ENCODE measurements around the gene MARCHF10. TPM values are rescaled to one million over a fixed set of nuclear protein-coding genes. Genes with fewer than 3 reads are reported as not detected.
A peak's percentile ranks its signal among the peaks of the same experiment; 100 is the strongest.

MARCHF10 gene
- polyA plus RNA-seq, 1 donor from 2014 or later: 0.20 TPM

DNA sequence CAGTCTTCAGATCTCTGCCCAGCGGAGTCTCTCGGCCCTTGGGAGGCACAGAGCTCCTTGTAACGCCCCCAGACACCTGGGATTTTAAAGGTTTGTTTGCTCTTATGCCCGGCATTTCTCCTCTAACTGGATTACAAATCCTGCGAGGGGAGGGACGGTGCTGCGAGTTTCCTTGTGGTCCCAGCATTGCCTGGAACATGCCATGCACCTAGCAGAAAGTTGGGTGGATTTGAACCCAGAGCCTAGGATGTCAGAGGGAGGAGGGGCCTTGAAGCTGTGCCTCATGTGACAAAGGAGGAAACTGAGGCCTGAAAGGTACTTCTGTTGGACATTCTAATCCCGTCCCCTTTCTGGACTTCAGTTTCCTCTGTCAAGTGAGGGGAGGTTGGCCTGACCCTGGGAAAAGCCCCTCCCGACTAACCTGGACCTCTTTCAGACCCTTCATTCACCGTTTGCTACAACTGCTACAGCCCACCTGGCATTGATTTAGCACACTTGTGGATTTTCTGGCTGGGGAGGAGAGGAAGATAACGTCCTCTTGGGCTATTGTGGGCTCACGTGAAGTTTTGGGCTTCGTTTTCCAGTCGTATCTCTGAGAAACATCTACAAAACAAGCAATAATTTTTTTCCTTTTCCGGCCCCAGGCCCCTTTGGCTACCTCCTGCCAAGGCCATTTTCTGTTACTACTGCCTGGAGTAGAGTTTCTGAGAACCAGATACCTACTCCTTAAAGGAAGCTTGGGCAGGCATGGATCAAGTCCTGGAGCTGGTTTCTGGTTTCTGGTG lies 149.8 kb downstream of the MARCHF10 start:
- no peaks in the 10 kb centered on the region for H3K36me3 Mint-ChIP-seq
- H3K4me1 Mint-ChIP-seq: peaks cover 0 to 3% (median 2%) of the 10 kb centered on the region in 3 donors
- peaks cover 2% of the 10 kb centered on the region for H3K27me3 Mint-ChIP-seq
- H3K9me3 Mint-ChIP-seq: peaks cover 7 to 13% (median 8%) of the 10 kb centered on the region in 3 donors
- peak overlapping the region in 1 of 3 donors; percentile 20 for H3K27ac Mint-ChIP-seq
- peak overlapping the region in 1 of 4 donors; percentile 75 for H3K4me3 Mint-ChIP-seq

DNA sequence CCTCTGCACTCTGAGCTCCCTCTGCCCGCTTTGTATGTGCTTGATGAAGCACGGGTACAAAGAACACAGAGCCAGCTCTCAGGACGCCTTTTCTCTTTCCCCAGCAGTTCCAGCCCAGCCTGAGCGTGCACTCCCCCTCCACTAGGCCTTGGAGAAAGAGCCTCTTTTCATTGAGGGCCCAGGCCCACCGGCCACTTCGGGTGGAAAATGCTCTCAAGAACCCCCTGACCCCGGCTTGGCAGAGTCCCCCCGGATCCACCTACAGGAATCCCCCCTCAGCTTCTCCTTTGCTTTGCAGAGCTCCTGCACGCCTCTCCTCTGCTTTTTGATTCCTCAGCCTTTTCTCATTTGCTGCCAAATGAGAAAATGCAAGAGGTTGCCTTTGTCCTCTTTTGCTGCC lies 150.4 kb downstream of the MARCHF10 start:
- H3K4me3 Mint-ChIP-seq: no peak overlapping the region
- H3K27me3 Mint-ChIP-seq: peaks cover 3% of the 10 kb centered on the region
- peak overlapping the region in 1 of 3 donors; percentile 20 for H3K27ac Mint-ChIP-seq
- peaks cover 0 to 3% (median 3%) of the 10 kb centered on the region in 3 donors for H3K4me1 Mint-ChIP-seq
- peaks cover 7 to 13% (median 8%) of the 10 kb centered on the region in 3 donors for H3K9me3 Mint-ChIP-seq
- H3K36me3 Mint-ChIP-seq: no peaks in the 10 kb centered on the region

DNA sequence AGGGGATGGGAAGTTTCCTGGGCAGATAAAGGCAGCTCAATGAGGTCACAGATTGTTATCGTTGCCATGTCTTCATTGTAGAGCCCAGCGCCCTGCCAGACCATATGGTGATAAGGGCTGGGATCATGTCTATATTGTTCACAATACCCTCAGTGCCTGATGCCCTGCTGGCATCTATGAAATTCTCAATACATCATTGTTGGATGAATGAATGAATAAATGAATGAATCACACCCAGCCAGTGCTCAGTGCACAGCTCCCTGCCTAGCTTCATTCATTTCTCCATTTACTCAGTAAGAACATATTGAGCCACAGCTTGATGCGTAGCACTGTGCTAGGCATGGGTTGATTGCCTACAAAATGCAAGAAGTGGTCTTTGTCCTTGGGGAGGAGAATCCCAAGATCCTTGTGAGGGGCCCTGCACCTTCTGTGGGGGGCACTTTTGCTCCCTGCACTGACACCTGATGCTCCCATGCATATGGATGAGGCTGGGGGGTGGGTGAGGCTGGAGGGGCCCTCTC lies 150.9 kb downstream of the MARCHF10 start:
- peaks cover under 1 to 3% (median 3%) of the 10 kb centered on the region in 3 donors for H3K4me1 Mint-ChIP-seq
- no peak overlapping the region for H3K4me3 Mint-ChIP-seq
- H3K9me3 Mint-ChIP-seq: peaks cover 7 to 11% (median 8%) of the 10 kb centered on the region in 3 donors
- H3K36me3 Mint-ChIP-seq: no peaks in the 10 kb centered on the region
- H3K27ac Mint-ChIP-seq: no peak overlapping the region
- peaks cover 5% of the 10 kb centered on the region for H3K27me3 Mint-ChIP-seq

DNA sequence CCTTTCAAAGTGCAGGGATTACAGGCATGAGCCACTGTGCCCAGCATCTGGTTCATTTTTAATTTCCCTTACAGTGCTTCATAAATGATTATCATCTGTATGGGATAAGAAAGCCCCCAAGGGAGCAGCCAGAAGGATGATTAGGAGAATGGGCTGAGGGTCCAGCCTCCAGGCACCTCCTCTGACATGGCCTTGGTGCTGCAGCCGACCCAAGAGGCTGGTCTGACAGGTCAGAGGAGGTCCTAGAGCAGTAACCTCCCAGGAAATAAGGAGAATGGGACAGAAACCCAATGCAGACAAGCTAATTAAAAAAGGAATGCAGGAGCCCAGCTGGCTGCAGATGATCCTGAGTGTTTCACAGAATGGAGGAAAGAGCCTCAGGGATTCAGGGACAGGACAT lies 151.7 kb downstream of the MARCHF10 start:
- Mint-ChIP-seq H3K4me3 (peak overlapping the region in 1 of 4 donors; percentile 45), H3K27ac (no peak overlapping the region), H3K36me3 (no peaks in the 10 kb centered on the region), H3K4me1 (peaks cover 7 to 8% (median 7%) of the 10 kb centered on the region in 3 donors), H3K9me3 (peaks cover 5 to 9% (median 7%) of the 10 kb centered on the region in 3 donors), H3K27me3 (peaks cover 5% of the 10 kb centered on the region)

DNA sequence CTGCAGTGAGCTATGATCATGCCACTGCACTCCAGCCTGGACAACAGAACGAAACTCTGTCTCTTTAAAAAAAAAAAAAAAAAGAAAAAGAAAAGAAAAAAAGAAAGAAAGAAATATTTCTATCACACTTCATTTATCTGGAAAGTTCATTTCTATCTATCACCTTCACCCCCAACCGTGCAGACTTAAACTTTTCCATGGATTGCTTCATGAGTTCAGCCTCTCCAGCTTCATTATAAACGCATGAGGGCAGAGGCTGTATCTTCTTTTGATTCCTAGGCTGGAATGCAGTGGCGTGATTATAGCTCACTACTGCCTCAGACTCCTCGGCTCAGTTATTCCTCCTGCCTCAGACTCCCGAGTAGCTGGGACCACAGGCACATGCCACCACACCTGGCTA lies 152.5 kb downstream of the MARCHF10 start:
- Mint-ChIP-seq H3K4me3 (peak overlapping the region in 1 of 4 donors; percentile 27), H3K36me3 (no peaks in the 10 kb centered on the region), H3K27me3 (peaks cover 5% of the 10 kb centered on the region), H3K4me1 (peaks cover 7 to 8% (median 7%) of the 10 kb centered on the region in 3 donors), H3K9me3 (peaks cover 0 to 2% (median 2%) of the 10 kb centered on the region in 3 donors), H3K27ac (no peak overlapping the region)

DNA sequence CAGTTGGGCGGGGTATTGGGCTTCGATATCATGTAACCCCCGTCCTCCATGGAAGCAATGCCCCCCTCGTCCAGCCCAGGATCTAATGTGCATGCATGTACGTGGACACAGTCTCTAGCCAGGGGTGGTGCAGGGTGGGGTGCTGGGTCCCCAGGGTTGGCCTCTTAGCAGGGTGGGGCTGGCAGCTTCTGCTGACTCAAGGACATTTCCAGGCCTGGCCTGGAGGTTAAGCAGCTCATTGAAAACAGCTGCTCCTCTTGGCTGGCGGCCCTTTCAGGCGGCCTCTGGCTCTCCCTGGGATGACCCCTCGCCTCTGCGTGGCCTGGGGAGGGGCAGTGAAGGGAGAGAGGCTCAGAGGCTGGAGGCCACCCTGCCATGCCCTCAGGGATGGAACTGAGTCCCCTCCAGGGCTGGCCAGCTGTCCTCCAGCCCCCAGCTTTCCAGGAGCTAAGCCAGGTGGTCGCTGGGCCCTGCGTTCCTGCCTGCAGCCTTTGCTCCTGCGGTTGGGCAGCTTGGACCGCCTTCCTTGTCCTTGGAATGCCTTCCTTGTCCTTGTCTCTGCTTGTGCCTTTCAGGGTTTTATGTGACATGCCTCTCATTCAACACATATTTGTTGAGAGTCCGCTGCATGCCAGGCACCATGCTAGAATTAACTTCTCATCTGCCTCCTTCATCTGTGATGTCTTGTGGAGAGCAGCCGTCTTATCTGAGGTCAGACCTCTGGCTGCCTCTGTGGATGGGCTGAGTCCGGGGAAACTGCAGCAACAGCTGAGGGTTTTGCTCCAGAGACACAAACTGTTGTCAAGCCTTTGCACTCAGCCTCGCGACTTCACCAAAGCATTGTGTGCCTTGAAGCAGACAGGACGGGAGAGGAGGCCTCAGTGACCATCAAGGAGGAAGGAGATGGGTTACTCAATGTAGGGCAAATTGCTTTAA lies 154.0 kb downstream of the MARCHF10 start:
- H3K27me3 Mint-ChIP-seq: peaks cover 5% of the 10 kb centered on the region
- H3K4me1 Mint-ChIP-seq: peaks cover 7 to 8% (median 7%) of the 10 kb centered on the region in 3 donors
- no peaks in the 10 kb centered on the region for H3K9me3 Mint-ChIP-seq
- peak overlapping the region; percentile 24 to 84 (median 74) for H3K4me3 Mint-ChIP-seq
- no peaks in the 10 kb centered on the region for H3K36me3 Mint-ChIP-seq
- H3K27ac Mint-ChIP-seq: no peak overlapping the region

DNA sequence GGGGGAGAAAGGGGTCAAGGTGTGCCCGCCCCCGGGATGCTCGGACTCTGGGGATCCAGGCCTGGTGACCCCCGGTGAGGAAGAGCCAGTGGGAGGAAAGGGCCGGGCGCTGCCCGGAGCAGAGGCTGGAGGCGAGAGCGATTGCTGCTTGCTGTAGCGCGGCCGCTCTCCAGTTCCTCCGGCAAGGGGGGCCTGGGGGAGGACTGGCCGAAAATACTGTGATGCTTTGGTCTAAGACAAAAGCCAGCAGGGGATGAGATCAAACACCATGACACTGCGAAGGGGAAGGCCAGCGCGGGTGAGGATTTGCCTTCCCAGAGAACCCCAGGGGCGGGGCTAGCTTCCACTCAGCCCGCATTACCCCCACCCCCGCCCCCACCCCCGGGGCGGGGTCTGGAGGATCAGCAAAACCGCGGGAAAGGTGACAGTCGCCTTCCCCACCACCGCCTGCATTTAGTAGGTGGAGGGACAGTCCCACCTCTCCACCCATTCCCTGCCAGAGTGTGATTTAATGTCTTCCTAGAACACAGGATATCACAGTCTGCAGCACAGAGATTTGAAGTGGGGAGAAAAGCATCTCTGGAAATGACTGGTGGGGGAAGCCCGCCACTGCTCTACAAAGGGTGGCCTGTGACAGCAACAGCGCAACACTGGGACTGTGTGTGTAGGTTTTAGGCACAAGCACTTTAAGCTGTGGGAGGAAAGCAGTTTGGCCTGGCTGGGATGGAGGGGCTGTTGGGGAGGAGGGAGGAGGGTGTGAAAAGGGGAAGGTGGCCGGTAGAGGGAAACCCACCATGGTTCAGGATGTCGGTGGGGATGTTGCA lies 154.9 kb downstream of the MARCHF10 start:
- Mint-ChIP-seq H3K36me3 (no peaks in the 10 kb centered on the region), H3K4me1 (peaks cover 7 to 8% (median 7%) of the 10 kb centered on the region in 3 donors), H3K4me3 (peak overlapping the region; percentile 83 to 96 (median 88)), H3K27me3 (peaks cover 7% of the 10 kb centered on the region), H3K27ac (peak overlapping the region in 1 of 3 donors; percentile 80), H3K9me3 (no peaks in the 10 kb centered on the region)

DNA sequence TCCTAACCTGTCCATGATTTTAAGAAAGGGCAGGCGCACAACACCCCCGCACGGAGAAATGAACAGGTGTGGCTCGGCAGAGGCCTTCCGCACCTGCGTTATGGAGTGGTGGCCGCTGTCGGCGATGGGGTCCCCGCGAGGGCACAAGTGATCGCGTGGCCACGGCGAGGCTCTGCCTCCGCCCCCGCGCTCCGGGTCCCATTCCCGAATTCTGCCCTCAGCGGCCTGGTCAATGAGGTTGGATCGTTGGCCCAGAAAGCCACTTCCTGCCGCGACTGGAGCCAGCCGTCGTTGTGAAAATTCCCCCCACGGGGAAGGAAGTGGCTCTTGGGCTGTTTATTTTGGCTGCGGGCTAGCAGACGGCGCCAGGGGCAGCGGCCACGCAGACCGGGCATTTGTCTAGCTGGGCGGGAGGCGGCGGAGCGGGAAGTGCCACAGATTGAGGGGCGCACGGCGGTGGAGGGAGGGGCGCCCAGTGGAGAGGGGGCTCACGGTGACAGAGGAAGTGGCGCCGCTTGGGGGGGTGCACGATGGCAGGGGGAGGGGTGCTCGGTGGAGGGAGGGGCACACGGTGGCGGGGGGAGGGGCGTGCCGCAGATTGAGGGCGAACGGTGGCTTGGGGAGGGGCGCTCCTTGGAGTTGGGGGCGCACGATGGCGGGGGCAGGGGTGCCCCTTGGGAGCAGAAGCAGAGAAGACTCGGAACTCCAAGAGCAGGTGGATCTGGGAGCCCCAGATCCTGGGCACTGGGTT lies 155.7 kb downstream of the MARCHF10 start:
- Mint-ChIP-seq H3K27me3 (peaks cover 5% of the 10 kb centered on the region), H3K27ac (no peak overlapping the region), H3K4me3 (peak overlapping the region; percentile 83 to 96 (median 88)), H3K4me1 (peaks cover 7 to 8% (median 7%) of the 10 kb centered on the region in 3 donors), H3K9me3 (no peaks in the 10 kb centered on the region), H3K36me3 (no peaks in the 10 kb centered on the region)

Other genes with a start within 250 kb of the MARCHF10 start
- 0.24 TPM for gene MRC2, start 180.6 kb downstream of the MARCHF10 start, polyA plus RNA-seq
- 0.85 TPM for gene TANC2, start 157.9 kb upstream of the MARCHF10 start, polyA plus RNA-seq